ENCODE data around the gene MYO3B.

GRCh38 chr2:170324640-170325046 lies 146.7 kb downstream of the MYO3B start:
- TF ChIP-seq CTCF (conservative IDR thresholded peaks at IDR 0.05) (peak; percentile 90), ZFX (IDR thresholded peaks at IDR 0.05) (no peak)
